Measurements from ENCODE around the gene KDM1A. TPM values are rescaled to one million over a fixed set of nuclear protein-coding genes. Genes with fewer than 3 reads are reported as not detected.

The KDM1A gene
- total RNA-seq, 1 donor, result 108 TPM

DNA sequence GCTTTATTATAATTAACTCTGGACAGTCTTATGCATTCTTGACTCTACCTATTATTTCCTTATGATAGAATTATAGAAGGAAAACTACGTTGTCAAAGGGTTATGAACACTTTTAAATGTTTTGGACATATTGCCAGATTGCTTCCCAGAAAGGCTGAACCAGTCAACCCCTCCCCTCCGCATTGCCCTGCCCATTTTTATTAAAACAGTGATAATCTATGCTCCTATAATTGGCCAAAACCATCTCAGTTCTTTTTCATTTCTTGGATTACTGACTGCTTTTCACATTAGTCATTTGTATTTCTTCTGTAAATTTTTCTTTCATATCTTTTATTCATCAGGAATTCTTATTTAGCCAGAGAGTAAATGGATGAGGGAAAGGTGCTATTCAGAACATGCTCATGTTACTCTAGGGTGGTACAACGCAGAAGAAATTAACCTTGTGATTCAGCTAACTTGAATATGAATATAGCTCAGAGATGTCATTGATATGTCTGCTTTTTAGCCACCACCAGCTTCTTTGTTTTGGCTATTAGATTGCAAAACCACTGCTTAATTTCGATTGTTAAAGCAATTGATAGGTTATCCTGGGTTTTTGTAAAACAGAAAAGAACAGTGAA, 32.1 kb downstream of the KDM1A start:
- DNase-seq (ENCODE audit: low read depth), result no peak
- TF ChIP-seq, protein P1, sequence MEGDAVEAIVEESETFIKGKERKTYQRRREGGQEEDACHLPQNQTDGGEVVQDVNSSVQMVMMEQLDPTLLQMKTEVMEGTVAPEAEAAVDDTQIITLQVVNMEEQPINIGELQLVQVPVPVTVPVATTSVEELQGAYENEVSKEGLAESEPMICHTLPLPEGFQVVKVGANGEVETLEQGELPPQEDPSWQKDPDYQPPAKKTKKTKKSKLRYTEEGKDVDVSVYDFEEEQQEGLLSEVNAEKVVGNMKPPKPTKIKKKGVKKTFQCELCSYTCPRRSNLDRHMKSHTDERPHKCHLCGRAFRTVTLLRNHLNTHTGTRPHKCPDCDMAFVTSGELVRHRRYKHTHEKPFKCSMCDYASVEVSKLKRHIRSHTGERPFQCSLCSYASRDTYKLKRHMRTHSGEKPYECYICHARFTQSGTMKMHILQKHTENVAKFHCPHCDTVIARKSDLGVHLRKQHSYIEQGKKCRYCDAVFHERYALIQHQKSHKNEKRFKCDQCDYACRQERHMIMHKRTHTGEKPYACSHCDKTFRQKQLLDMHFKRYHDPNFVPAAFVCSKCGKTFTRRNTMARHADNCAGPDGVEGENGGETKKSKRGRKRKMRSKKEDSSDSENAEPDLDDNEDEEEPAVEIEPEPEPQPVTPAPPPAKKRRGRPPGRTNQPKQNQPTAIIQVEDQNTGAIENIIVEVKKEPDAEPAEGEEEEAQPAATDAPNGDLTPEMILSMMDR (IDR thresholded peaks at IDR 0.05; ENCODE audit: insufficient read depth, low read depth, low read length), result no peak
- H3K4me3 ChIP-seq (ENCODE audit: low read depth, low read length), result no peak overlapping the region

GRCh38 chr1:23057301-23057700, 38.0 kb downstream of the KDM1A start:
- DNase-seq (ENCODE audit: low read depth), result no peak
- H3K4me3 ChIP-seq (ENCODE audit: low read depth, low read length), result no peak overlapping the region
- TF ChIP-seq, protein P1 (IDR thresholded peaks at IDR 0.05; ENCODE audit: insufficient read depth, low read depth, low read length), result no peak

- no peak for DNase-seq (ENCODE audit: low read depth)
- H3K4me3 ChIP-seq (ENCODE audit: low read depth, low read length), result no peak overlapping the region
- TF ChIP-seq, protein P1 (IDR thresholded peaks at IDR 0.05; ENCODE audit: insufficient read depth, low read depth, low read length), result no peak
These were observed 43.0 kb downstream of the KDM1A start for GRCh38 chr1:23062271-23062670.

DNA sequence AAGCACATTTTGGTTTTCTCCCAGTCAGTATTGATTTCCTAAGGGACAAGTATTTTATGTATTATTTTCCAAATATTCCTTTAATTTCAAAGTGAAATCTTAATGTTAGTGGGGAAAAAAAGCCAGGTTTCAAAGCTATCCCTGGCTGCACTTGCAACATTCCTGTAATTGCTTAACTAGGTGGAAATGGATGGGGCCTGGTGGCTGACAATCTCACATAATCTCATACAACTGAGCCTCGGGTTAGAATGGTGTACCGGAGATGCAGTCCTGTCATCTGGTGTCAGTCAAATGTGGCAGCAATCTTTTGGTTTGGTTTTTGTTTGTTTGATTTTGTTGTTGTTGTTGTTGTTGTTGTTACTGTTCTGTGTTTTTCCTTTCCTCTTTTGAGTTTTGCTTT, 46.1 kb downstream of the KDM1A start:
- TF ChIP-seq, protein P1 (IDR thresholded peaks at IDR 0.05; ENCODE audit: insufficient read depth, low read depth, low read length), result no peak
- H3K4me3 ChIP-seq (ENCODE audit: low read depth, low read length), result no peak overlapping the region
- DNase-seq (ENCODE audit: low read depth), result no peak

GRCh38 chr1:23066075-23066474, 46.8 kb downstream of the KDM1A start:
- TF ChIP-seq, protein P1 (IDR thresholded peaks at IDR 0.05; ENCODE audit: insufficient read depth, low read depth, low read length), result no peak
- H3K4me3 ChIP-seq (ENCODE audit: low read depth, low read length), result no peak overlapping the region
- no peak for DNase-seq (ENCODE audit: low read depth)

- TF ChIP-seq, protein P1 (IDR thresholded peaks at IDR 0.05; ENCODE audit: insufficient read depth, low read depth, low read length), result no peak
- DNase-seq (ENCODE audit: low read depth), result no peak
- H3K4me3 ChIP-seq (ENCODE audit: low read depth, low read length), result no peak overlapping the region
These were observed 49.9 kb downstream of the KDM1A start for GRCh38 chr1:23069149-23069548.

DNA sequence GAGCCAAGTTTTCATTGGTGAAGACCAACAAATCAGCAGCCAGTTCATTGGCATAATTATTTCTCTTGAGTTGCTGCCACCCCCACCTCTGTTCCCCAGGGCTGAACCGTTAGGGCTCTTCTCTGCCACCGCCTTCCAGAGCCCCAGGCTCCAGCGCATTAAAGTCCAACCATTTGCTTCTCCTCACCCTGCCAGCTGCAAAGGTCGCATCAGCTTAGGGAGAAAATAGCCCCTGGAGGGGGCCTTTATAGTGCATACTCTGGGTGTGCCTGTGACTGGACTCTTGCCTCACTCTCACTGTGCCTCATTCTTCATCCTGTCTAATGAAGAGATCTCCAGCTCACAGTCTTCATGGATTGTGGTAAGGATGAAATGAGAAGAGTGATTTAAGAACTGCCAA, 50.4 kb downstream of the KDM1A start:
- TF ChIP-seq, protein P1 (IDR thresholded peaks at IDR 0.05; ENCODE audit: insufficient read depth, low read depth, low read length), result no peak
- DNase-seq (ENCODE audit: low read depth), result no peak
- H3K4me3 ChIP-seq (ENCODE audit: low read depth, low read length), result no peak overlapping the region
